ENCODE data around the gene C11orf58.
A peak's percentile ranks its signal among the peaks of the same experiment; 100 is the strongest.

Gene C11orf58

DNA sequence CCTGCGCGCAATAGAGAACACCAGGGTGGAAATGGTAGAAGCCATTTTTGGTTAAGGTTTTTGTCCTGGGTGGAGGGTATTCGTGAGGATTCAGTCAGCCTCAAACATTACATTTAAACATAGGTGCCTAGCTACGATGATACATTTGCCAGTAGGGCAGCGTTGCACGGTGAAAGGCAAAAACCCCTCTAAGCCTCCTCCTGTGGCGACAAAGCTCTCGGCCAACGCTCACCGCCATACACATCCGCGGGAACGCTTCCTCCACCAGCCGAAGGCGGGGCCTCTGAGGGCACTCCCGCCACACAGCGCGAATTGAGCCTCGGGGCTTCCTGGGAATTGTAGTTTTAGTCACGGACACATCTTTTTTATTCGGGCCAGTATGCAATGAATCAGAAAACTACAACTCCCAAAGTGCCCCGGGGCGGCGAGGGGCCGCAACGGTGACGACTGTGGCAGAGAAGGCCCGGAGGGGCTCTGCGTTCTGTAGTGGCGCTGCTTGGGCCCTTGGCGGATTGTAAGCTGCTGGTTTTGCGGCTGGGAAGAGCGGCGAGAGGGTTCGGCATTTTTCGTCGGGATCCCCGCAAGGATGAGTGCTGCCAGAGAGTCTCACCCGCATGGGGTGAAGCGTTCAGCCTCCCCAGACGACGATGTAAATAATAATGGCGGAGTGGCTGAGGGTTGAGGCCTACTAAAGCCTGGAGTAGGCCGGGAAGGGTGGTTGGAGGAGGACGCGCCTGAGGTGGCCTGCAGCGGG, at the start of gene C11orf58:
Gene C11orf58 (plus strand): TSS at position 455 of the 754 bp plus-strand sequence. CDS start 132 bp downstream, at position 587.
- DNase-seq: peak; percentile 92

DNA sequence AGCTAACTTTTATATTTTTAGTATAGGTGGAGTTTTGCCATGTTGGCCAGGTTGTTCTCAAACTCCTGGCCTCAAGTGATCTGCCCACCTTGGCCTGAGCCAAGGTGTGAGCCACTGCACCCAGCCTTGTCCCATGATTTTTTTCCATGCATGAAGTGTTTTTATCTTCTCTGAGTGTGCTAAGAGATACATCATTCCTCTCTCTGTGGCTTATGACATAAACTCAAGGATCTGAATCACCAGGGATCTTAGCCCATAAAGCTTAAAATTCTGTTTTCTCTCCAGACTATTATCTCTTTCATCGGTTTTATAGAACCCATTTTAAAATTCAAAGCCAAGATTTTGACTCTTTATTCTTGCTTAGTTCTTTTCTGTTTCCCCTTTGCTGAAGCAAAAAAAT, 48.4 kb upstream of the C11orf58 start:
- no peak for DNase-seq

DNA sequence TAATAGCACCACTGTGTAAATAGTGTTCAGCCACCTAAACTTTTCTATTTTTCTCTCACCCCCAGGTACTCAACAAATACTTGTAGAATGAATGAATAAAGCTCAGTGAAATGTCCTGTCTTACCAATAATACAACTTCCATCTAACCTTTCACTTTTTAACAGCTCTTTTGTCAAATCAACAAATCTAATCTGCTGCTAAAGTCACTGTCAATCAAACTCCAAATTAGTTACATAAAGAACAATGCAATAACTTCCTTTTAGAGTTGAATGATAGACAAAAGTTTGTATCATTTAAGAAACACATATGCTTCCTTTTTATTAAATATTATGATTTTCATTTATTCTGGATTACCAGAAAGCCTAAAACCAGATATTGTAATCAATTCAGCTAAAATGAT, 34.7 kb upstream of the C11orf58 start:
- DNase-seq: no peak

DNA sequence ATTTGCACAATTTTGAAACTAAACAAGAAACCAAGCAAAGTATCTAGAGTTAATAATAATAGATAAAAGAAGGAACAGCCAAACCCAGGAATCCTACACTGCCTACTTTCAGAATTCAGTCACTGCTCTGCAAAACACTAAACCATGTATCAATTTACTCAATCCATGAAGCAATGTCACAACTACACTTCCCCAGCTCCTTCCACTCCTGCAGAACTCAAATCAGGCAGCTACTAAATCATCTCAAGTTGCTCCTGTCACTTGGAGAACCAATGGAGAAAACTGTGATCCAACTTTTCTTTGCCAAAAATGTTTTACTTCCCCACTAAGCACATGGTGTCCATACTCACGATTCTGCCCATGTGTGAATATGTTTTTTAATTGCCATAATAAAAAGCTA, 24.9 kb upstream of the C11orf58 start:
- no peak for DNase-seq

DNA sequence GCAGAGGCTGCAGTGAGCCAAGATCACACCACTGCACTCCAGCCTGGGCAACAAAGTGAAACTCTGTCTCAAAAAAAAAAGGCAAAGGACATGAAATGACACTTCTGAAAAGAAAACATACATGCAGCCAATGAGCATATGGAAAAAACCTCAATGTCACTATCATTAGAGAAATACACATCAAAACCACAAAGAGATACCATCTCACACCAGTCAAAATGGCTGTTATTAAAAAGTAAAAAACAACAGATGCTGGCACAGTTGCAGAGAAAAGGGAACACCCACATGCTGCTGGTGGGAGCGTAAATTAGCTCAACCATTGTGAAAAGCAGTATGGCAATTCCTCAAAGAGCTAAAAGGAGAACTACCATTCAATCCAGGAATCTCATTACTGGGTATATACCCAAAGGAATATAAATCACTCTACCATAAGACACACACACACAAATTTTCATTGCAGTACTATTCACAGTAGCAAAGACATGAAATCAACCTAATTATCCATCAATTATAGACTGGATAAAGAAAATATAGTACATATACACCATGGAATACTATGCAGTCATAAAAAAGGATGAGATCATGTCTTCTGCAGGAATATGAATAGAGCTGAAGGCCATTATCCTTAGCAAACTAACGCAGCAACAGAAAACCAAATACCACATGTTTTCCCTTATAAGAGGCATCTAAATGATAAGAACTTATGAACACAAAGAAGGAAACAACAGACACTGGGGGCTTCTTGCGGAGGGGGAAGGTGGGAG, 15.7 kb upstream of the C11orf58 start:
- DNase-seq: no peak

DNA sequence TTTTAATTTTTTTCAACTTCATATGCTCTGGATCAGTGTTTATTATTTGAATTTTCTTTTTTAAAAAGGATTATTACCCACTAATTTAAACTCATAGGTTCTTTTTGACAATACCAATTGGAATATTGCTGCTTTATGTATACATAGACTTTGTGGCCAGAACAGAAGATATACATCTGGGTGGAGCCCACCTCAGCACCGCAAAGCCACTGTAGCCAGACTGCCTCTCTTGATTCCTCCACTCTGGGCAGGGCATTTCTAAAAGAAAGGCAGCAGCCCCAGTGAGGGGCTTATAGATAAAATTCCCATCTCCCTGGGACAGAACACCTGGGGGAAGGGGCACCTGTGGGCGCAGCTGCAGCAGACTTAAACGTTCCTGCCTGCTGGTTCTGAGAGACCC, 10.6 kb upstream of the C11orf58 start:
- no peak for DNase-seq

DNA sequence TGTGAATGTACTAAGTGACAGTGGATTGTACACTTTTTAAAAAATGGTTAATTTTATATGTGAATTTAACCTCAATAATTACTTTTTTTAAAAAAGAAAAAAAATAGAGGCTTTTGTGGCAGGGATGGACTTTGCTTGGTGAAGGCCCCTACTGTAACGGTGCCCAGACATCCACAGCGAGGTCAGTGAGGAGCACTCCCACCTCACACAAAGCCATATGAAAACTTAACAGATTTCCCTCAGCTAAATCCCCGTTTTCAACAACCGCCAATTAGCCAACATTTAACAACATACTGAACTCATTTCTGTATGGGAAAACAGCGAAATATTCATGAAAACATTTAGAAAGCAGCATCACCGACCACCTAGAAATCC, 642 bp upstream of the C11orf58 start:
- no peak for DNase-seq

DNA sequence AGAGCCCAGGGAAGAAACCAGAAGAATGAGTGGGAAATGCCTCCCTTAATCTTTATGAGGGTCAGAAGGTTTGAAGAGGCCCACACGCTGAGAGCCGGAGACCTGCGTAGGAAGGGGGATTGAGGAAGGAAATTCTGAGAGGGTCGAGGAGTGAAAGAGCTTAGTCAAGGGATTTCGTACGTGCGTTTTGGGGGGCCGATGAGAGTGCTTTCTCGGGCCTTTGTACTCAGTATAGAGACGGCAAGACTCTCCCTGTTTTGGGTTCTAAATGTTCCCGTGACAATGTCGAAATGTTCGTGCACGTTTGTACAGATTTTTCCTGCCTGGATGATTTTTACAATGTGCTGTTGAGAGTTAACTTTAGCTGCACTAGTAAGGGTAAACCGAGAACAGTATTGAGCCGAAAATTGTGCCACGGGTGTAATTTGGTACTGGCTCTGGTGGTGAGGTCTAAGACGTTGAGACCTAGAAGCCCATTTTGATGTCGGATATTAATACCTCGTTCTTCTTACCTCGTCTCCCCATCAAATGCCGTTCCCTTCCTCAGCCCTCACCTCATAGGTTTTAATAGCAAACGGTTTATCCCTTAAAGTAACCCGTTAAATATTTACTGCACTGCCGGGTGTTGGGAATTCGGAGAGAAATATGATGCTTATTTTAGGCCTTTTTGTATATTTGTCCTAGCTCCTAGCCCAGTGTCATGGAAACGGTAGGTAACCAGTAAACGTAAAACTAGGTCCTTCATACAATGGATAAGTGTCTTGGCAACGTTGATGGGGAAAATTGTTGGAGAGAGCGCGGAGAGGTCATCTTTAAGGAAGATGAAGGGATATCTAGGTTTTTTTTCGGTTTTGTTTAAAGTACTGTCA, 734 bp downstream of the C11orf58 start:
- DNase-seq: no peak

DNA sequence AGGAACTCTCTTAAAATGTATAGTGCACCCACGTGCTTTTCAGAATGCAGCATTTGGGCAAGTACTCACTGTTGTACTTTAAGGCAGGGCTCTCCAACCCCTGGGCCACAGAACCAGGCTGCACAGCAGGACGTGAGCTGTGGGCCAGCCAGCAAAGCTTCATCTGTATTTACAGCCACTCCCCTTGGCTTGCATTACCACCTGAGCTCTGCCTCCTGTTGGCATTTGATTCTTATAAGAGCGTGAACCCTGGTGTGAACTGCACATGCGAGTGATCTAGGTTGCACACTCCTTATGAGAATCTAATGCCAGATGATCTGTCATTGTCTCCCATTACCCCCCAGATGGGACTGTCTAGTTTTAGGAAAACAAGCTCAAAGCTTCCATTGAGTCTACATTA, 3.0 kb downstream of the C11orf58 start:
- no peak for DNase-seq

DNA sequence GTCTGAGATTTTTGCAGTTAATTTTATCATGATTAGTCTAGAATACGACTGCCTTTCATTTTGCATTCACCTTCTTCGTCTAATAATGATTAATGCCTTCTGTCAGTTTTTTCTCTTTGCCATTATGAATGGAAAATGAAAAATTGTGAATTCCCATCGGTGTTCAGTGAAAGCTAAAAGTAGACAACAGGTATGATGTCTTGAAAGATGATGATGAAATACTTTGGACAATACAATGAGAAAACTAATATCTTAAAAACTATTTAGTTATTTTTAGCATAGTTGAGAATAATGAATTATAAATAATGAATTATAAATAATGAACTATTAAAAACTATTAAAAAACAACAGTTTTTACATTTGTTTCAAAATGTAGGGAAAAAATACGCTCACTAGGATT, 5.0 kb downstream of the C11orf58 start:
- DNase-seq: no peak

DNA sequence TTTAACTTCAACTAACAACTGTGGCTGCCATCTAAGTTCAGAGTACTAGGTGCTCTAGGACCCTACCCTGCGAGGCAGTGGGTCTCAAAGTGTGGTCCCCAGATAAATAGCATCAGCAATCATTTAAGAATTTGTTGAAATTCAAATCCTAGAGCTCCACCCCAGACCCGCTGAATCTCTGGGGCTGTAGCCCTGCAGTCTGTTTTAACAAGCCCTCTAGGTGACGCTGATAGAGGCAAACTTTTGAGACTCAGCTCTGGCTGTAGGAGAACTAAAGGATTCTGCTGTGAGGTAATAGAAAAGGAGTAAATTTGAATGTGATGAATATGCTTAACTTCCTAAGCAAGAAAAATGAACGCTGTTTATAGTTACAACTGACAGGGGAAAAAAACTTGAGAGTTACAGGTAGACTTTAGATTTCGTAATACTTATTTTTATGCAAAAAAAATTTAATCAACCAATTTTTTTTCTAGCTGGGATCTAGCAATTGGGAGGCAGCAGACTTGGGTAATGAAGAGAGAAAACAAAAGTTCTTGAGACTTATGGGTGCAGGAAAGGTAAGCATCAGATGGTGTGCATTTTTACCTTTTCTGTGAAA, 5.8 kb downstream of the C11orf58 start:
- no peak for DNase-seq

DNA sequence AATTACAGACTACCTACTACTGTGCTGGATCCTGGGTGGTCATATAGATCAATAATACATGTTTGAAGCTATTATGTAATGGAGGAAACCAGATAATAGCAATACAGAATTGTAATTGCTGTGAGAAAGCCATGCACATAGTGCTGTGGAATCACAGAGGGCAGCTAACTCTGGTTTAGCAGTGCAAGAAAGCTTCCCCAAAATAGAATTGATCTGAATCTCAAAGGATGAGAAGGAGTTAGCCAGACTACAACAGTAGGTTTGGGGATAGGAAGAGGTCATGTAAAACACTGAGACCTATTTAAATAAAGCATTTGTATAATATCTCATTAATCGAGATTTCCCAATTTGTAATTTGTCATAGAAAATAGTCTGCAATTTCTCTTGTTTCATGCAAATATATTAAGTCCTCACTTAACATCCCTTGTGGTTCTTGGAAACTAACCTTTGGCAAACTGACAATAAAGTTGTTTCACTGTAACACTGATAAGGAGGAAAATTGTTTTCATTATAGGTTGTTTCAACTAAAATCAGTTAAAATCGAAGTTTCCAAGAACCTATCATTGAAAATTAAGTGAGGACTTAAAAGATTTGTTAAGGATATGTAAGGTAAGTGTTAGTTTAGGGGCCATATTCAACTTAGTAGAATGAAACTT, 7.6 kb downstream of the C11orf58 start:
- no peak for DNase-seq

DNA sequence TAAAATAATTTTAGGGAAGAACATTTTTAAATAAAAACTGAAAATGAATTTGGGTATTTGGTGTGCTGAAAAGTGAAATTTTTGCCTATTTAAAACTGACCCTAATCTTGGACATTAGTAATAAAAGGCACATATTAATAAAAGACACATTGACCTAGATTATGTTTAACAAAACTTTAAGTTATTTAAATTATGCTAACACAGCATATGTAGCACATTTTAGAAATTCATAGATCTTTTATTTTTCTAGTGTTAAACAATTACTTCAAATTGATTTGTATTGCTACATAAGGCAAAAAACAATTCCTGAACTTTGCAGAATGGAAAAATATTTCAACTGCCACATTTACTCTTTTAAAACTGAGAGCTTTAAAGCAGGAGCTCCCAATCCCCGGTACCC, 10.6 kb downstream of the C11orf58 start:
- DNase-seq: no peak

DNA sequence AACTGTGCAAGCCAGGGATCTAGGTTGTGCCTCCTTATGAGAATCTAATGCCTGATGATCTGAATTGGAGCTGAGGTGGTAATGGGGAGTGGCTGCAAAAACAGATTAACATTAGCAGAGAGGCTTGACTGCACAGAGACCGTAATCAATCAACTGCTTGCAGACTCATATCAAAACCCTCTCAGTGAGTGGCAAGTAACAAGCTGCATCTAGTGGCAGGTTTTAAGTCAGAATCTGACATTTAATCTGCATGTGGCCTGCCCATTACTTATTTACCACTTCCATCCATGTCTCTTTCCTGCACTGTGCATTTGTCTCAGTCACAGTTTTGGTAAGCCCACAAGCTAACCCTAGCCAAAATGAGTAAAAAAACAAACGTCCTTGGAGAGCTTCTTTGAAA, 11.2 kb downstream of the C11orf58 start:
- no peak for DNase-seq

DNA sequence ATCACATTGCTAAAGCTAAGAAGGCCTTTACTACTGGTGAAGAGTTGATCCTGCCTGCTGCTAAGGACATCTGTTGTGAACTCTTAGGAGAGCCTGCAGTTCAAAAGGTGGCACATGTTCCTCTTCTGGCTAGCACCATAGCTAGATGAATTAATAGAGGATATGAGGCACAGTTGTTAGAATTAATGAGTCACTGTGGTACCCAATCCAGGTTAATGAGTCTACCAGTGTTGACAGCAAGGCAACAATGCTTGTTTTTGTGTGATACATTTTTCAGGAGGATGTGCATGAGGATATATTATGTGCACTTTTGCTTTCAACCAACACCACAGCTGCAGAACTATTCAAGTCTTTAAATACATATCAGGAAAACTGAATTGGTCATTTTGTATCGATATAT, 12.0 kb downstream of the C11orf58 start:
- DNase-seq: no peak

DNA sequence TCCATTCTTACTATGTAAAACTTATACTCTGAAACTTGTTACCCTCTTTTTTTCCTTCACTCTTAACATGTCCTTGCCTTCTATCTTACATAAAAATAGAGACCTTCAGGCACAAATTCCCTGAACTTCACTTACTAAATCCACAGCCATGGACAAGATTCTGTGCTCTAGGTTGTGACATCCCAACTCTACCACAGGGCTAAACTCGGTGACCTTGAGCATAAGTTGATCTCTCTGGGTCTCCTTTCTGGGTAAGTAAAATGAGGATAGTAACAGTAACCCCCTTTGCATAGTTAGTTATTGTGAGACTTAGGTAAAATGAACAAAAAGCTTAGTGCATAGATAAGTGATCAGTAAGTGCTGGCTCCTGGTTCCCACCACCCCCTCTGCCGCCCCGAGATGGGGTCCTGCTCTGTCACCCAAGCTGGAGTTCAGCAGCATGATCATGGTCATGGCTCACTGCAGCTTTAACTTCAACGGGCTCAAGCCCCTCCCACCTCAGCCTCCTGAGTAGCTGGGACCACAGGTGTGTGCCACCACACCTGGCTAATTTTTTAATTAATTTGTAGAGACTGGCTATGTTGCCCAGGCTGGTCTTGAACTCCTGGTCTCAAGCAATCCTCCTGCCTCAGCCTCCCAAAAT, 20.1 kb downstream of the C11orf58 start:
- no peak for DNase-seq

DNA sequence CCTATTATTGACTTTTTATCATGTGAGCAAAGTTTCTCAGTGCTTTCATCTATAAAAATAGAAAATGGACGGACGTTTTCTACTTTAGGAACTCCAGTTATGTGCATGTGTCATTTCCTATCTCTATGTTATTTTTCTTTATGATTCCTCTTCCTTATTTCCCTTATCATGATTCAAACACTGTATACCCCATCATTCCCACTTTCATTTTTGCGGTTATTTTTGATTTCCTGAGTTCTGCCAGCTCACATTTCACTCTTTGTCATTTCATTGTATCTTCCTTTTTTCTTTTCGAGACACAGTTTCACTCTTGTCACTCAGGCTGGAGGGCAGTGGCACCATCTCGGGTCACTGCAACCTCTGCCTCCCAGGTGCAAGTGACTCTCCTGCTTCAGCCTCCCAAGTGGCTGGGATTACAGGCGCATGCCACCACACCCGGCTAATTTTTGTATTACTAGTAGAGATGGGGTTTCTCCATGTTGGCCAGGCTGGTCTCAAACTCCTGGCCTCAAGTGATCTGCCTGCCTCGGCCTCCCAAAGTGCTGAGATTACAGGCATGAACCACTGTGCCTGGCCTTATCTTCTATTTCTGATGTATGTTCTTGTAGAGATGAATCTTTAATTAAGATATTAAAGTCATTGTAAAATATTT, 21.5 kb downstream of the C11orf58 start:
- DNase-seq: peak; percentile 45

DNA sequence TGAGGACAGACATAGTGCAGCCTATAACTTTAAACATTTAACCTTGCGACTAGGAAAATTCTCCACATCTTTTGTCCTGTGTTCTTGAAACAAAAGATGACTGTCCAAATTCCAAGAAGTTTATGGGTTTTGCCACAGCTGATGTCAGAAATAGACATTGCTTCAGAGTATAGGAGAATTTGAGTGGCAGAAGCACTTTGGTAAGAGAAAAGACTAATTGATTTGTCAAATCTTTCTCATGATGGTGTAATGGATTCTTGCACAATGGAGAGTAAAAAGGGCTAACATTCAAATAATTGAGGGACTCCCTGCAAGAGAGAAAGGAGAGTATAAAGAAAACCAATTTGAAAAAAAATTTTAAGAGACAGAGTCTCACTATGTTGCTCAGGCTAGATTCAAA, 25.3 kb downstream of the C11orf58 start:
- DNase-seq: no peak

DNA sequence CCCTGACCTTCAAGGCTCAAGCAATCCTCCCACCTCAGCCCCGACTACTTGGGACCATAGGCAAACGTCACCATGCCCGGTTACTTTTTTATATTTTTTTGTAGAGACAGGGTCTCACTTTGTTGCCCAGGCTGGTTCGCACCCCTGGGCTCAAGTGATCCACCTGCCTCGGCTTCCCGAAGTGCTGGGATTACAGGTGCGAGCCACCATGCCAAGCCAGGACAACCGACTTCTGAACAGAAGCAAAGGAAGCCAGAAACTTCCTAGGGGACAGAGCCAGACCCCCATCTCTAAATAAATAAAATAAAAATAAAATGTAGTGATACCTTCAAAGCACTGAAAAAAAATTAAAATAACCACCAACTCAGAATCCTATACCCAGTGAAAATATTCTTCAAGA, 26.4 kb downstream of the C11orf58 start:
- DNase-seq: no peak

DNA sequence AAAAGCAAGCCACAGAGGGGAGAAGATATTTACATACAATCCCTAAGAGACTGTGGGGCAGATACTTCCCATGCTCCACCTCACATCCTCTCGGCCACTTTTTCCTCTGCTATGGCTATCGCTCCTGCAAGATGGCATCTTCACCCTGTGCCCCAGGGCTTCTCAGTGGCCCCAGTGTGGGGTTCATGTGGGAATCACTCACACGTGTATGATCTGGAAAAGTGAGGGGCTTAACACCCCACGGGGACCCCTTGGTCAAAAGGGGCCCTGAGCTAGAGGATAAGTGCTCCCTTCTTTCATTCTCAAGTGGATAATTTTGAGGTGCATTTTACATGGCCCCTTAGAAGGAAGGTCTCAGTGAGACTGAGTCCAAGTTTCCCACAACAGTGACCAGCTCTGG, 28.7 kb downstream of the C11orf58 start:
- DNase-seq: no peak

DNA sequence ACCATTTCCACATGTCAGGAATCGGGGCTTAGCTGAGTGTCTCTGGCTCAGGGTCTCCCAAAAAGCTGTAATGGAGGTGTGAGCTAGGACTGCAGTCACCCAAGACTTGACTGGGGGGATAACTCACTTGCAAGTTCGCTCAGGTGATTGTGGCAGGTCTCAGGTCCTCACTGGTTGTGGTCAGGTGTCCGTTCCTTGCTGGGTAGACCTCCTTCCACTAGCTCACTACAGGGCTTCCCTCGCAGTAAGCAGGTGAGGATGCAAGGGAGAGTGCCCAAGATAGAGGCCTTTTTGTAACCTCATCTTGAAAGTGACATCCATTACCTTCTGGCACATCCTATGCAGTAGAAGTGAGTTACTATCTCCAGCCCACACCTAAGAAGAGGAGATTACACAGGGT, 29.5 kb downstream of the C11orf58 start:
- DNase-seq: no peak

DNA sequence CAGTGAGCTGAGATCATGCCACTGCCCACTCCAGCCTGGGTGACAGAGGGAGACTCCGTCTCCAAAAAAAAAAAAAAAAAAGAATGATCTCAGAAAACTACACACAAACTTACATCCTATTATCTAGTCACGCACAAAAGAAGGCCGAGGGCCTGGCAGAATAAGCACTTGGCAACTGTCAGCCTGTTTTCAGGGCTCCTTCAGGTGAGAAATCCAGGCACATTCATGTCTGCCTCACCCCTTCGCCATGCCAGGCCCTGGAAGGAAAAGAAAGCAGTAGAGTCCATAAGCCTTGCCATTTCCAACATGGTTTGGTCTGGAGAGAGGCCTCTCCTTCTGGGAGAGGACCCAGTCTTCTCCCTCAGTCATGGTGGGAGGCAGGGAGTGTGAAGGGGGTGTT, 30.9 kb downstream of the C11orf58 start:
- no peak for DNase-seq
